ENCODE data around the gene CHRM1. TPM values are rescaled to one million over a fixed set of nuclear protein-coding genes. Genes with fewer than 3 reads are reported as not detected.
"Not testable (repeated sequence)": the region's sequence is repeated elsewhere in the genome, so short reads cannot be mapped to it uniquely, and the experiment has no call there.

The CHRM1 gene
- total and polyA plus RNA-seq, 8 donors: 0.06 to 0.19 (median 0.12) TPM; not detected in 1

GRCh38 chr11:62865635-62866034, 55.5 kb downstream of the CHRM1 start:
- intact Hi-C loops (cut with DNase I): loop anchor here in 1 of 3 donors (10.0 kb wide), 1 partner anchor 81 kb away; the partner anchor contains the start of gene TMEM179B
- no peaks in the 10 kb centered on the region for H3K4me1 ChIP-seq
- H3K27me3 ChIP-seq: no peaks in the 10 kb centered on the region
- TF ChIP-seq, protein P1, sequence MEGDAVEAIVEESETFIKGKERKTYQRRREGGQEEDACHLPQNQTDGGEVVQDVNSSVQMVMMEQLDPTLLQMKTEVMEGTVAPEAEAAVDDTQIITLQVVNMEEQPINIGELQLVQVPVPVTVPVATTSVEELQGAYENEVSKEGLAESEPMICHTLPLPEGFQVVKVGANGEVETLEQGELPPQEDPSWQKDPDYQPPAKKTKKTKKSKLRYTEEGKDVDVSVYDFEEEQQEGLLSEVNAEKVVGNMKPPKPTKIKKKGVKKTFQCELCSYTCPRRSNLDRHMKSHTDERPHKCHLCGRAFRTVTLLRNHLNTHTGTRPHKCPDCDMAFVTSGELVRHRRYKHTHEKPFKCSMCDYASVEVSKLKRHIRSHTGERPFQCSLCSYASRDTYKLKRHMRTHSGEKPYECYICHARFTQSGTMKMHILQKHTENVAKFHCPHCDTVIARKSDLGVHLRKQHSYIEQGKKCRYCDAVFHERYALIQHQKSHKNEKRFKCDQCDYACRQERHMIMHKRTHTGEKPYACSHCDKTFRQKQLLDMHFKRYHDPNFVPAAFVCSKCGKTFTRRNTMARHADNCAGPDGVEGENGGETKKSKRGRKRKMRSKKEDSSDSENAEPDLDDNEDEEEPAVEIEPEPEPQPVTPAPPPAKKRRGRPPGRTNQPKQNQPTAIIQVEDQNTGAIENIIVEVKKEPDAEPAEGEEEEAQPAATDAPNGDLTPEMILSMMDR (IDR thresholded peaks at IDR 0.05): no peak
- H3K36me3 ChIP-seq: no peaks in the 10 kb centered on the region
- no peak overlapping the region for H3K4me3 ChIP-seq
- H3K9me3 ChIP-seq: no peaks in the 10 kb centered on the region
- no peak overlapping the region for H3K27ac ChIP-seq
- no peak for ATAC-seq
- FAIRE-seq: no peak
- no peak for DNase-seq
- WGBS, 2 donors: 69 to 71% methylated on average over 6 of the region's 6 CpGs

- no peak for DNase-seq
- Histone ChIP-seq H3K36me3 (no peaks in the 10 kb centered on the region), H3K9me3 (no peaks in the 10 kb centered on the region), H3K4me1 (no peaks in the 10 kb centered on the region), H3K4me3 (no peak overlapping the region), H3K27me3 (no peaks in the 10 kb centered on the region), H3K27ac (no peak overlapping the region)
- TF ChIP-seq, protein P1 (IDR thresholded peaks at IDR 0.05): no peak
- ATAC-seq: no peak
- 73 to 74% methylated on average over 4 of the region's 4 CpGs for WGBS, 2 donors
- intact Hi-C loops (cut with DNase I): loop anchor here in 2 of 3 donors (5.0 to 10.0 kb wide), 2 partner anchors 77 to 79 kb away; partner anchors contain the start of gene TMEM179B (in 2 of the 2)
- no peak for FAIRE-seq
Observed at GRCh38 chr11:62863687-62864335, 57.4 kb downstream of the CHRM1 start.

DNA sequence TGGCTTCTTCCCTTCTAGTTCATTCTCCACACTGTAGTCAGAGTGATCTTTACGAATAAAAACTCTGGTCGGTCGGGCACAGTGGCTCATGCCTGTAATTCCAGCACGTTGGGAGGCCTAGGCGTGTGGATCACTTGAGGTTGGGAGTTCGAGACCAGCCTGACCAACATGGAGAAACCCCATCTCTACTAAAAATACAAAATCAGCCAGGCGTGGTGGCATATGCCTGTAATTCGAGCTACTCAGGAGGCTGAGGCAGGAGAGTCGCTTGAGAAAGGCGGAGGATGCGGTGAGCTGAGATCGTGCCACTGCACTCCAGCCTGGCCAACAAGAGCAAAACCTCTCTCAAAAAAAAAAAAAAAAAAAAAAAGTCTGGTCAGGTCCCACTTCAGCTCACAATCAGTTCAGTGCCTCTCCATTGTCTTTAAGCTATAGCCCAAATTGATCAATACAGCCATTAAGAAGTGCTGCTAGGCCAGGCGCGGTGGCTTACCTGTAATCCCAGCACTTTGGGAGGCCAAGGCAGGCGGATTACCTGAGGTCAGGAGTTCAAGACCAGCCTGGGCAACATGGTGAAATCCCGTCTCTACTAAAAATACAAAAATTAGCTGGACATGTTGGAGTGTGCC, 59.5 kb downstream of the CHRM1 start:
- H3K27ac ChIP-seq, H3K9me3 ChIP-seq, H3K27me3 ChIP-seq, DNase-seq, H3K4me3 ChIP-seq, FAIRE-seq, H3K4me1 ChIP-seq, ATAC-seq, H3K36me3 ChIP-seq: not testable (repeated sequence)
- 91 to 92% methylated on average over 16 of the region's 16 CpGs for WGBS, 2 donors
- intact Hi-C loops (cut with DNase I): loop anchor here in 2 of 3 donors (5.0 to 10.0 kb wide), 2 partner anchors 74 to 77 kb away; partner anchors contain the start of gene TMEM179B (in 2 of the 2)

- H3K36me3 ChIP-seq: no peaks in the 10 kb centered on the region
- ATAC-seq (no peak), DNase-seq (no peak), FAIRE-seq (no peak)
- H3K27me3 ChIP-seq: no peaks in the 10 kb centered on the region
- H3K4me3 ChIP-seq: no peak overlapping the region
- 49 to 52% methylated on average over 5 of the region's 5 CpGs for WGBS, 2 donors
- no peaks in the 10 kb centered on the region for H3K9me3 ChIP-seq
- no peak overlapping the region for H3K27ac ChIP-seq
- no peaks in the 10 kb centered on the region for H3K4me1 ChIP-seq
- intact Hi-C loops (cut with DNase I): loop anchor here in 2 of 3 donors (5.0 to 10.0 kb wide), 2 partner anchors 74 to 76 kb away; partner anchors contain the start of gene TMEM179B (in 2 of the 2)
- TF ChIP-seq, protein P1 (IDR thresholded peaks at IDR 0.05): no peak
Observed at GRCh38 chr11:62860835-62861563, 60.2 kb downstream of the CHRM1 start.

DNA sequence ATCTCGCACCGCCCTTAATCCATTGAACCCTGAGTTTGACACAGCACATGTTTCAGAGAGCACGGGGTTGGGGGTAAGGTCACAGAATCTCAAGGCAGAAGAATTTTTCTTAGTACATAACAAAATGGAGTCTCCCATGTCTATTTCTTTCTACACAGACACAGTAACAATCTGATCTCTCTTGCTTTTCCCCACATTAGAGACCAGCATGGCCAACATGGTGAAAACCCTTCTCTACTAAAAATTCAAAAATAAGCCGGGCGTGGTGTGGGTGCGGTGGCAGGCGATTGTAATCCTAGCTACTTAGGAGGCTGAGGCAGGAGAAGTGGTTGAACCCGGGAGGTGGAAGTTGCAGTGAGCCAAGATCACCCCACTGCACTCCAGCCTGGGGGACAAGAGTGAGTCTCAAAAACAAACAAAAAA, 61.9 kb downstream of the CHRM1 start:
- H3K27ac ChIP-seq; FAIRE-seq; H3K9me3 ChIP-seq; H3K4me1 ChIP-seq; H3K36me3 ChIP-seq; intact Hi-C loops (cut with DNase I); ATAC-seq; H3K27me3 ChIP-seq; DNase-seq; H3K4me3 ChIP-seq: not testable (repeated sequence)
- WGBS, 2 donors: 91% methylated on average over 8 of the region's 8 CpGs

Other genes starting within 250 kb of the CHRM1 start
- gene UQCC3, start 249.7 kb downstream of the CHRM1 start, total RNA-seq: 1 to 10 TPM; 3.2 to 4.9 (median 3.6) TPM
- 10 to 100 TPM; 14.1 to 17.3 TPM for gene UQCC3, start 249.7 kb downstream of the CHRM1 start, polyA plus RNA-seq
- gene LBHD1, start 249.1 kb downstream of the CHRM1 start, total RNA-seq: 1 to 10 TPM; 1.4 to 4.0 (median 2.8) TPM
- 10 to 100 TPM in 1 of 2 donors, 1 to 10 TPM in 1; 7.1 to 21.7 TPM for gene LBHD1, start 249.1 kb downstream of the CHRM1 start, polyA plus RNA-seq
- 10 to 100 TPM; 37.7 to 67.7 (median 51.9) TPM for gene UBXN1, start 242.3 kb downstream of the CHRM1 start, total RNA-seq
- gene UBXN1, start 242.3 kb downstream of the CHRM1 start, polyA plus RNA-seq: 100 to 1,000 TPM in 1 of 2 donors, 10 to 100 TPM in 1; 86.0 to 104 TPM
- 1 to 10 TPM in 2 of 6 donors, under 1 TPM in 4; 0.16 to 1.6 (median 0.53) TPM for gene LRRN4CL, start 231.8 kb downstream of the CHRM1 start, total RNA-seq
- gene LRRN4CL, start 231.8 kb downstream of the CHRM1 start, polyA plus RNA-seq: under 1 TPM; 0.23 to 0.76 TPM
- gene BSCL2, start 213.9 kb downstream of the CHRM1 start, total RNA-seq: 10 to 100 TPM; 30.3 to 58.6 (median 47.9) TPM
- 100 to 1,000 TPM in 1 of 2 donors, 10 to 100 TPM in 1; 99.2 to 151 TPM for gene BSCL2, start 213.9 kb downstream of the CHRM1 start, polyA plus RNA-seq
- under 1 TPM in 2 of 6 donors, not detected in 4; 0.19 to 0.37 TPM for gene GNG3, start 213.7 kb downstream of the CHRM1 start, total RNA-seq
- under 1 TPM in 1 of 2 donors, not detected in 1; 0.26 TPM for gene GNG3, start 213.7 kb downstream of the CHRM1 start, polyA plus RNA-seq
- 10 to 100 TPM; 17.5 to 26.2 (median 18.0) TPM for gene HNRNPUL2, start 193.9 kb downstream of the CHRM1 start, total RNA-seq
- gene HNRNPUL2, start 193.9 kb downstream of the CHRM1 start, polyA plus RNA-seq: 10 to 100 TPM; 19.1 to 25.9 TPM
- 10 to 100 TPM in 4 of 6 donors, 1 to 10 TPM in 2; 7.6 to 17.8 (median 10.5) TPM for gene TTC9C, start 192.9 kb downstream of the CHRM1 start, total RNA-seq
- gene TTC9C, start 192.9 kb downstream of the CHRM1 start, polyA plus RNA-seq: 10 to 100 TPM; 16.7 to 20.3 TPM
- gene ZBTB3, start 167.2 kb downstream of the CHRM1 start, total RNA-seq: 1 to 10 TPM; 3.7 to 9.8 (median 5.4) TPM
- gene ZBTB3, start 167.2 kb downstream of the CHRM1 start, polyA plus RNA-seq: 1 to 10 TPM; 2.0 to 2.4 TPM
- 10 to 100 TPM; 15.1 to 32.0 (median 22.6) TPM for gene POLR2G, start 159.8 kb downstream of the CHRM1 start, total RNA-seq
- gene POLR2G, start 159.8 kb downstream of the CHRM1 start, polyA plus RNA-seq: 10 to 100 TPM; 36.4 to 67.1 TPM
- gene TAF6L, start 150.0 kb downstream of the CHRM1 start, total RNA-seq: 10 to 100 TPM in 4 of 6 donors, 1 to 10 TPM in 2; 9.3 to 18.6 (median 11.7) TPM
- 10 to 100 TPM; 37.2 to 53.5 TPM for gene TAF6L, start 150.0 kb downstream of the CHRM1 start, polyA plus RNA-seq
- gene TMEM179B, start 134.0 kb downstream of the CHRM1 start, total RNA-seq: 10 to 100 TPM; 14.8 to 26.2 (median 19.1) TPM
- gene TMEM179B, start 134.0 kb downstream of the CHRM1 start, polyA plus RNA-seq: 10 to 100 TPM; 27.1 to 59.6 TPM
- gene TMEM223, start 129.4 kb downstream of the CHRM1 start, total RNA-seq: 1 to 10 TPM; 5.0 to 9.1 (median 6.9) TPM
- gene TMEM223, start 129.4 kb downstream of the CHRM1 start, polyA plus RNA-seq: 10 to 100 TPM; 16.3 to 16.6 TPM
- gene NXF1, start 115.9 kb downstream of the CHRM1 start, total RNA-seq: 10 to 100 TPM; 20.9 to 60.9 (median 30.8) TPM
- 100 to 1,000 TPM; 150 to 294 TPM for gene NXF1, start 115.9 kb downstream of the CHRM1 start, polyA plus RNA-seq
- gene STX5, start 89.3 kb downstream of the CHRM1 start, total RNA-seq: 10 to 100 TPM; 22.8 to 31.2 (median 26.9) TPM
- gene STX5, start 89.3 kb downstream of the CHRM1 start, polyA plus RNA-seq: 10 to 100 TPM; 18.6 to 27.9 TPM
- gene TEX54, start 88.5 kb downstream of the CHRM1 start, total RNA-seq: not detected
- under 1 TPM in 1 of 2 donors, not detected in 1; 0.65 TPM for gene TEX54, start 88.5 kb downstream of the CHRM1 start, polyA plus RNA-seq
- 10 to 100 TPM; 18.4 to 35.1 (median 27.1) TPM for gene WDR74, start 81.8 kb downstream of the CHRM1 start, total RNA-seq
- gene WDR74, start 81.8 kb downstream of the CHRM1 start, polyA plus RNA-seq: 10 to 100 TPM; 47.6 to 59.5 TPM
- gene SLC3A2, start 40.5 kb downstream of the CHRM1 start, total RNA-seq: 100 to 1,000 TPM in 1 of 6 donors, 10 to 100 TPM in 5; 68.8 to 331 (median 75.1) TPM
- gene SLC3A2, start 40.5 kb downstream of the CHRM1 start, polyA plus RNA-seq: 100 to 1,000 TPM in 1 of 2 donors, 10 to 100 TPM in 1; 66.9 to 116 TPM
- not detected for gene SLC22A6, start 63.6 kb upstream of the CHRM1 start, total RNA-seq
- gene SLC22A6, start 63.6 kb upstream of the CHRM1 start, polyA plus RNA-seq: not detected
- gene SLC22A8, start 94.5 kb upstream of the CHRM1 start, total RNA-seq: not detected
- not detected for gene SLC22A8, start 94.5 kb upstream of the CHRM1 start, polyA plus RNA-seq
- not detected for gene SLC22A24, start 222.9 kb upstream of the CHRM1 start, total RNA-seq
- not detected for gene SLC22A24, start 222.9 kb upstream of the CHRM1 start, polyA plus RNA-seq